ENCODE measurements around the gene PDK2.
A peak's percentile ranks its signal among the peaks of the same experiment; 100 is the strongest.

PDK2 gene

DNA sequence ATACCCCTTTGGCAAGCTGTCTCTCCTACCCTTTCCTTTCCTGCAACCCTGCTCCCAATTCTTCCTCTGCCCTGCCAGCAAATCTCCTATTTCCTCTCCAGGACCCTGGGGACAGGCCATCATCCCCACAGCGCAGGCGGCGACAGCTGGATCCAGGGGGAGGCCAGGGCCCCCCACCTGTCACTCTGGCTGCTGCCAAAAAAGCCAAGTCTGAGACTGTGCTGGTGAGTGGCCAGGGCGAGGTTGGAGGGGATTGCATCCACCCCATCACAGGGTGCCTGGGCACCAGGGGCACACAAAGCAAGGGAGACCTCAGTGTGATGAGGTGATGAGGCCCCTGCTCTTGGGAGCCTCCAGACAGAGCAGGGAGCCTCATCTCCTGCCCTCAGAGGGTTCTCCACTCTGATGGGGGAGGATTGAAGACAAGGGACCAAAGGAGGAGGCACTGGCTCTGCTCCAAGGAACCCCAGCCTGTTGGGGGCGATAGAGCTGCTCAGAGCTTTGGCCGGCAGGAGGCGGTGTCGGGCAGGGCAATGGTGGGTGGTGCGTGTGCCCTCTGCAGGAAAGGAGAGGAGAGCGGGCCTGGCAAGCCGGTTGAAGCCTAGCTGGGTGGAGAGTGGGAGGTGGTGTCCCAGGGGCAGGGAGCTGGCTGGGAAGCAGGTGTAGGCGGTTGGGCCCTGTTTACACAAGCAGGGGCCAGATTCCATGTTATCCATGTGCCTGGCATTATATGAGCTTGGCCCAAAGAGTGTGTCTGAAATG lies 15.6 kb upstream of the PDK2 start:
- no peak for DNase-seq (ENCODE audit: low read depth)

DNA sequence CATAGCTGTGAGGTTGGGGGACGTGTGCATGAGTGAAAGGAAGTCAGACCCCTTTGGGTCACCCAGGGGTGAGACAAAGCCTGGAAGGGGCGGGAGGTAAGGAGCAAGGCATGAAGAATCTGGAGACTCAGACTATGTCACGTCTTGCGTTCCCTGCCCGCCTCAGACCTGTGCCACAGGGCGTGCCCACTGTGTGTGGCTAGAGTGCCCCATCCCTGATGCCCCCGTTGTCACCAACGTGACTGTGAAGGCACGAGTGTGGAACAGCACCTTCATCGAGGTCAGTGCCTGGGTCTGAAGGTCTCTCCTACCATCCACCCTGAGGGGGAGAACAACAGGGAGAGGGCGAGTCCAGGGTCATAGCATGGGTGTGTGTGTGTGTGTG lies 15.1 kb upstream of the PDK2 start:
- DNase-seq (ENCODE audit: low read depth), result no peak

DNA sequence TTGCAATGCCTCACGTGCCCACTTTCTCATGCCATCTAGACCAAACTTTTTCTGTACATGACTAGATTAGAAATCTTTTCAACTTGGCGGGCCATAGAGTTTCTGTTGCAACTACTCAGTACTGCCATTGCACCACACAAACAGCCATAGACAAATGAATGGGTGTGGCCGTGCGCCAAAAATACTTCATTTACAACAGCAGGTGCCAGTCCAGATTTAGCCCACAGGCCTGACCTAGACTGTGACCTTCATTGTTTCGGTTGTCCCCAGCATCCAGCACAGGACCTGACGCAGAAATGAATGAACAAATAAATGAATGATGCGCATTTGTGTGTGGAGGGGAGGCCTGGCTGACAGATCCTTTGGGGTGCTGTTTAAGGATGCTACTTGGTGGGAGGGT lies 14.3 kb upstream of the PDK2 start:
- DNase-seq (ENCODE audit: low read depth), result no peak

DNA sequence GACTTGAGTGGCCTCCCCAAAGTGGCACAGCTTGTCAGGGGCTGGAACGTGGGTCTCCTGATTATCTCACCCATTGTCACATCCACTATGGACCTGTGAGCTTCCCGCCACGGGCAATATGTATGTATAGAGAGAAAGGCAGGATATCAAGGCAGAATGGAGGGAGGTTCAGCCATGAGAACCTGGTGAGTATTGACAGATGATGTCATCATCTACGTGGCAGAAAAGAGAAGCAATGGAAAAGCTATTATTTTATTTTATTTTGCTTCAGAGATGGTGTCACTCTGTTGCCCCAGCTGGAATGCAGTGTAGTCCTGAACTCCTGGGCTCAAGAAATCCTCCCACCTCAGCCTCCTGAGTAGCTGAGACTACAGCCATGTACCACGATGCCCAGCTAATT lies 13.4 kb upstream of the PDK2 start:
- no peak for DNase-seq (ENCODE audit: low read depth)

DNA sequence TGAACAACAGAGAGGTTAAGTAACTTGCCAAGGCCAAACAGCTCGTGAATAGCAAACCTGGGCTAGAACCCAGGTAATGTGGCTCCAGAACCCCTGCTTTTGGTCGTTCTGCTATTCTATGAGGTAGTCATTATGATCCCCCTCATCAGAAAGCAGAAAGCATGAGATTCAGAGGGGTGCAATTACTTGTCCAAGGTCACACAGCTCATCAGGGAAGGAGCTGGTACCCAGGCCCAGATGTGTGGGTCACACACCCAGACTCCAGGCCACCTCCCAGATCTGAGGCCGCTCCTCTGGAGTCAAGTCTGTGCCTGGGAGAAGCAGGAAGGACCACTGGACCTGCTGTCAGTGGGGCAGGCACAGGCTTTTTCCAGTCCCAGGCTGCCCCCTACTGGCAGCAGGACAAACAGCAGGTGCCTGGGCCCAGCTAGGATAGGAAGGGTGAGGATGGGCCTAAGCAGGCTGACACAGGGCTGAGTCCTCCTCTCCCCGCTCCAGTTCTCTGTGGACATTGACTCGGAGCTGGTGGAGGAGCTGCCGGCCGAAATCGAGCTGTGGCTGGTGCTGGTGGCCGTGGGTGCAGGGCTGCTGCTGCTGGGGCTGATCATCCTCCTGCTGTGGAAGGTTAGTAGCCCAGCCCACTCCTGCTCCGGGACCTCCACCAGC lies 7.8 kb upstream of the PDK2 start:
- peak; percentile 62 for DNase-seq (ENCODE audit: low read depth)

DNA sequence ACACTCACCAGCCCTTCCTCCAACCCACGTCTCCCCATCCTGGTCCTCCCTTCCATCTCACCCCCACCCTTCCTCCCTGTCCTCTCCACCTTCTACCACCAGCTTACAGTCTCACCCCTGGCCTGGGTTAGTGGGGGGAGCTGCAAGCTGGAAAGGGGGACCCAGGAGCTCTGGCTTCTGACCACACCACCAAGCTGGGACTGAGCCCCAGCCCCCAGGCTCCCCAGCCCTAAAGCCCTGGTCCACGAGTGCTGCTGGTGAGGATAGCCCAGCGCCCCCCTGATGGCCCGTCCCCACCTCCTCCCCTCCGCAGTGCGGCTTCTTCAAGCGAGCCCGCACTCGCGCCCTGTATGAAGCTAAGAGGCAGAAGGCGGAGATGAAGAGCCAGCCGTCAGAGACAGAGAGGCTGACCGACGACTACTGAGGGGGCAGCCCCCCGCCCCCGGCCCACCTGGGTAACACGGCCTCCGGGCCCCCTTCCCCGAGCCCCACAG lies 7.2 kb upstream of the PDK2 start:
- no peak for DNase-seq (ENCODE audit: low read depth)

DNA sequence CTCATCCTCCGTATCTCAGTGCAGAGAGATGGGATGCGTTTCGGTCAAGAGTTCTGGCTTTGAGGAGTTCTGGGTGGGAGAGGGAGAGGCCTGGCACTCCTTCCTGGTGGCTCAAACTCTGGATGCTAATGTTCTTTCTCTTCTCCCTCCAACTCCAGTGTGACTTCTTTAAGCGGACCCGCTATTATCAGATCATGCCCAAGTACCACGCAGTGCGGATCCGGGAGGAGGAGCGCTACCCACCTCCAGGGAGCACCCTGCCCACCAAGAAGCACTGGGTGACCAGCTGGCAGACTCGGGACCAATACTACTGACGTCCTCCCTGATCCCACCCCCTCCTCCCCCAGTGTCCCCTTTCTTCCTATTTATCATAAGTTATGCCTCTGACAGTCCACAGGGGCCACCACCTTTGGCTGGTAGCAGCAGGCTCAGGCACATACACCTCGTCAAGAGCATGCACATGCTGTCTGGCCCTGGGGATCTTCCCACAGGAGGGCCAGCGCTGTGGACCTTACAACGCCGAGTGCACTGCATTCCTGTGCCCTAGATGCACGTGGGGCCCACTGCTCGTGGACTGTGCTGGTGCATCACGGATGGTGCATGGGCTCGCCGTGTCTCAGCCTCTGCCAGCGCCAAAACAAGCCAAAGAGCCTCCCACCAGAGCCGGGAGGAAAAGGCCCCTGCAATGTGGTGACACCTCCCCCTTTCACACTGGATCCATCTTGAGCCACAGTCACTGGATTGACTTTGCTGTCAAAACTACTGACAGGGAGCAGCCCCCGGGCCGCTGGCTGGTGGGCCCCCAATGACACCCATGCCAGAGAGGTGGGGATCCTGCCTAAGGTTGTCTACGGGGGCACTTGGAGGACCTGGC lies 6.0 kb upstream of the PDK2 start:
- DNase-seq (ENCODE audit: low read depth), result no peak

DNA sequence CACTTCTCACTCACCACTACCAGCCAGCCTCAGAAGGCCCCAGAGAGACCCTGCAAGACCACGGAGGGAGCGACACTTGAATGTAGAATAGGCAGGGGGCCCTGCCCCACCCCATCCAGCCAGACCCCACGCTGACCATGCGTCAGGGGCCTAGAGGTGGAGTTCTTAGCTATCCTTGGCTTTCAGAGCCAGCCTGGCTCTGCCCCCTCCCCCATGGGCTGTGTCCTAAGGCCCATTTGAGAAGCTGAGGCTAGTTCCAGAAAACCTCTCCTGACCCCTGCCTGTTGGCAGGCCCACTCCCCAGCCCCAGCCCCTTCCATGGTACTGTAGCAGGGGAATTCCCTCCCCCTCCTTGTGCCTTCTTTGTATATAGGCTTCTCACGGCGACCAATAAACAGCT lies 5.1 kb upstream of the PDK2 start:
- DNase-seq (ENCODE audit: low read depth), result no peak

DNA sequence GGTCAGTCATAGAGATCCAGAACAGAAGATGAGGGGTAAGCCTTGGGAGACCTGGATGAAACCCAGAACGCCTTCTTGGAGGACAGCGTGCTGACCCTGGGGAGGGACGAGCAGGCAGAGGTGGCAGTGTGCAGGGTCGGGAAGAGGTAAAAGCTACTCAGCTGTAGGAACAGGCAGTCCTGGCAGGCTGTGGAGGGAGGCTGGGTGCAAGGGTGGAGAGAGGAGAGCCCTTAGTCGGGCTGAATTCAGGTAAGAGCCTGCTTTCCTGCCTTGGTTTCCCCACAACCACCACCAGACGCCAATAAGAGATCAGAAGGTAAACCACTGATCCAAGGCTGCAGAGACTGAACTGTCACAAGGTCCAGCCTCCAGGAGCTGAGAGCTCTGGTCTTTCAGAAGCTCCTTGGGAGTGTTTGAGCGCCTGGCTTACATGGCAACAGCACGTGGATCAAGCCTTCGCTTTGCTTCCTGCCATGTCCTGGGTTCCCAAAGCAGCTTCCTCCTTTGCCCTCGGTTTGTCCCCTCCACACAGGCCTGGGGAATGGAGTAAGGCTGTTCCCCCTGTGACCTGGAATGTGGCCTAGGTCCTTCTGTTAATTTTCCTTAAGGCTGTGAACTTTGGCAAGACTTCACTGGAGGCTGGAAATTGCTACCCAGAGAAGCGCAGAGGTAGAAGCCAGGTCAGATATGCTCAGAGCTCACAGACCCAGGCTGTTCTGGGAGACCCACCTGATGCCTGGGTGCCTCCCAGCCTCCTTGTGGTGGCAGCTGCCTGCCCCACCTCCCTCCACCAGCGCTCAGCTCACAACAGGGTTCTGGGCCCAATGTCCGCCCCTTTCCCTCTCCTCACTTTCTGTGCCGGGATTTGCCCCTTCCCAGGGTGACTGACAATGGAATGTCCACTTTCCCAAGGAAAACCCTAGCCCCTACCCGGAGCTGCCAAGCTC lies 3.9 kb upstream of the PDK2 start:
- no peak for DNase-seq (ENCODE audit: low read depth)

DNA sequence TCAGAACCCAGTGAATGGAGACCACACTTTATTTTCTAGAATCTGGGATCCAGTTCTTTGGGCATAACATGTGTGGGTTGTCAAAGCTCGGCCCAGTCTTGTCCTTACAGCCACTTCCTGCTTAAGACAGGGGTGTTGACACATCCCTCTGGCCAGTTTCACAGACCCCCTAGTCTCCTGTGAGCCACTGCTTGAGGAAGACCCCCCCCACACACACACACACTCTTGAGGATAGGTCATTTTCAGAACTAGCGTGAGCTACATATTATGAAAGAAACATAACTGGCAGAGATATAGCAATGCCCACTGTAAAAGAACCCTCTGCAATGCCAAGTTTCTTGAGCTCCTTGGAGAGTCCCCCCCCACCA lies 3.2 kb upstream of the PDK2 start:
- DNase-seq (ENCODE audit: low read depth), result no peak

DNA sequence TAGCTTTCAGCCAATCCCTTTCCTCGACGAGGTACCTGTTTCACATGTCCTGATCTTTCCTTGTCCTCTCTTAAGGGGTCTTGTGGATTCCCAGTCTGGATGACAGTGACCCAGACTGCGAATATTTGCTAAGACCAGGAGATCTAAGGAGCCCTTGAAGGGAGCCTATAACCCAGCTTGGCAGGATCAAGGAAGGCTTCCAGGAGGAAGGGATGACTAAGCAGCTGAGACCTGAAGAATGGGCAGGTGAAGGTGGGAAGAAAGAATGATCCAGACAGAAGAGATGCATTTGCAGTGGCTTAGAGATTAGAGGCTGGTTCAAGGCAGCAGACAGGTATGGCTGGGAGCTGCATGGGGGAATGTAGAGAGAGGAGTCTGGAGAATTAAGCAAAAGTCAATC lies 1.9 kb upstream of the PDK2 start:
- no peak for DNase-seq (ENCODE audit: low read depth)

DNA sequence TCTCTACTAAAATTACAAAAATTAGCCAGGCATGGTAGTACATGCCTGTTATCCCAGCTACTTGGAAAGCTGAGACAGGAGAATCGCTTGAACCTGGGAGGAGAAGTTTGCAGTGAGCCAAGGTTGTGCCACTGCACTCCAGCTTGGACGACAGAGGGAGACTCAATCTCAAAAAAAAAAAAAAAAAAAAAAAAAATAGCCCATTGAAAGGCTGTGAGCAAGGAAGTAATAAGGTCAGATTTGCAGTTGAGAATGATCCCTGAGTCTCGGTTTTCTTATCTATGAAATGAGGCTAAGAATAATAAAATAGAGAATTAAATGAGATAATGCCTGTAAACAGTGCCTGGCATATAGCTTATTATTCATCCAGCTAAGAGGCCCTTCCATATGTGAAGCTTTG lies 1.3 kb upstream of the PDK2 start:
- no peak for DNase-seq (ENCODE audit: low read depth)

DNA sequence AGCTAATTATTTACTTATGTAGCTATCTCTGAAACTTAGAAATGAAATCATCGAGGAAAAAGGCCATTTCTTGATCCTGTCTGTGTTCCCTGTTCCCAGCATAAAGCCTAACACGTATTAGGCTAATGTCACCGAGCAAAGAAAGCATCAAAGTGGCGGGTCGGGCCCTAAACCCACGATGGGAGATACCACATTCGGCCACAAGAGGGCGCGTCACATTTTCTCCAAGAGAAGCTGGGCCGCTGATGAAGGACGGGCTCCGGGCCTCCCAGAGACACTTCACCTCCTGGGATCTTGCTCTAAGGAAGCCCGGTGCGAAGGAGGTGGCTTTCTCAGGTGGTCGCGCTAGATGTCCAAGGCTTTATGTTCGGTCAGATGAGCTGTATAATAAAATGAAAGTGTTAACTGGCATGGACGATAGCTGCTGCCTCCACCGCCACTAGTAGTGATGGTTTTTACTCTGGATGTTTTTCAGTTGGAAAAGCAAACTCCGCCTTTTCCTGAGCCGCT lies 853 bp upstream of the PDK2 start:
- peak; percentile 90 for DNase-seq (ENCODE audit: low read depth)

DNA sequence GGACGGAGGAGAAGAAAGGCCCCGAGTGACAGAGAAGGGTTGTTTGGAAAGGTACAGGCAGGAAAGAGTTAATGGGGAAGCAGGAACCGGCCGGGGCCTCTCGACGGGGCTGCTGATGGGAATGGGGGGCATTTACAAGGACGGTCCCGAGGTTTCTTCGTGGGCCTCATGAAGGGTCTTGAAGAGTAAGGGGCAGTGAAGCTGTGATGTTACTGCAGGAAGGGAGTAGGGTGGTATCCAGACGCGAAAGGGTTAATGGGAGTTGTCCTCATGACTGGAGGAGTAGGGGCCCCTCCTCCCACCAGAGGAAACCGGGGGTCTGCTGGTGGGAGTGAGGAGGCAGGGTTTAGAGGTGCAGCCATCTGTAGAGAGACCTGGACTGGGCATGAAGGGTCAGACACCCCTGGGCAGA lies 481 bp downstream of the PDK2 start:
- DNase-seq (ENCODE audit: low read depth), result no peak

DNA sequence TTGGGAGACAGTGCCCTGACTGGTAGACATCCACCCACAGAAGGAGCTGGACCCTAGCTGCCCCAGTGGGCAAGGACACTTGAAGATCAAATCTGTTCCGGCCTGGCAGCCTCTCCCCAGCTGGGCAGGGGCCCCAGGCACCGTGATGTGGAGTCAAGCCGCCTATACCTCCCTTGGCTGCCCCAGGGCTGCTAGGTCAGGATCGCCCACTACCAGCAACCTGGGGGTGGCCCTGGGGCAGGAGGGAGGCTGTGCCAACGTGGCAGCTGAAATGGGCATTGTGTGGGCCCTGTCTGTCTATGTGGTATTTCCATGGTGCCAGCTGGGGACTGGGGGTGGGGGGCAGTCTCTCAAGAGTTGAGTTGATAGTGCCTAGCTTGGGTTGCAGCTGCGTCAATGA lies 941 bp downstream of the PDK2 start:
- no peak for DNase-seq (ENCODE audit: low read depth)

DNA sequence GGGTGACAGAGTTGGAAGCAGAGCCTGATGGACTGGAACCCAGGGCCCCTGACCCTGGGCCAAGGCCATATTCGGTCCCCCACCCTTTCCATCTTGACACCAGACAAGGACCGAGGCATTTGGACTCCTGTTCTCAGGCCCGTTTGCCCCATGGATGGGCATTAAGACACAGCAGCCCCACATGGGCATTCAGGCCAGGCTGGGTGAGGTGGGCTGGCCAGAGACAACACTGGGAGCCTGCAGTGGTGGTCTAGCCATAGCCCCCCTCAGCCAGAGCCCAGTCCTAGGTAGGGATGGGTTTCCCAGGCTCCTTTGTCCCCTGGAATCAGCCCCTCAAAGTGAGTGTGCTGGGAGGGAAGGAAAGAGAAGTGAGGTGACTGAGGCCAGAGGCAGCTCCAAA lies 1.6 kb downstream of the PDK2 start:
- no peak for DNase-seq (ENCODE audit: low read depth)

DNA sequence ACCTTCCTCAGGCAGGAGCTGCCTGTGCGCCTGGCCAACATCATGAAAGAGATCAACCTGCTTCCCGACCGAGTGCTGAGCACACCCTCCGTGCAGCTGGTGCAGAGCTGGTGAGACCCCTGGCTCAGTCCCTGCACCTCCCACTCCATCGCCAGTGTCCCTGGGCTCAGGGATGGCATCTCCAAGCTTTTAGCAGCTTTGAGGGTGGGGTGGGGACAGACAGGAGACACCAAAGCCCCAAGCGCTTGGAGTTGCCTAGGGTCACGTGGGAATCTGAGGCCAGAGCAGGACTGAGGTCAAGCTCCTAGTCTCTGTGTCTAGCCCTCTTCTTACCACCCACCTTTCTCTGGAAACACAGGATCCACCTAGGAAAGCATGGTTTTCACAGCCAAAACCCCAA lies 2.3 kb downstream of the PDK2 start:
- no peak for DNase-seq (ENCODE audit: low read depth)

DNA sequence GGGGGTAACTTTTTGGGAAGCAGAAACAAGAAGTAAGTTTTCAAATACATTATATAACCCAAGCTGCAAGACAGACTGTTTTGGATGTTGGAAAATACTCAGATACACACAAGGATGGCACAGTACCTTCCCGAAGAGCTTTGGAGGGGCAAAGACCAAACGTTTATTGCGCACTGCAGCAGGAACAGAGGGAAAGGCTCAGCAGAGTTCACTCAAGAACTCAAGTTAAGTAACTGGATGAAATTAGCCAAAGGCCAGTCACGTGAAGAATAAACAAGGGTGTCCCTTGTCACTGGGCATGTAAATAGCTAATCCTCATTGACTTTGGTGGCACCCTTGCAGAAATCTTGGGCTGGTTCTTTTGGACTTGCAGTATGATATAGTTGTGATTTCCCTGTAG lies 2.8 kb downstream of the PDK2 start:
- no peak for DNase-seq (ENCODE audit: low read depth)

DNA sequence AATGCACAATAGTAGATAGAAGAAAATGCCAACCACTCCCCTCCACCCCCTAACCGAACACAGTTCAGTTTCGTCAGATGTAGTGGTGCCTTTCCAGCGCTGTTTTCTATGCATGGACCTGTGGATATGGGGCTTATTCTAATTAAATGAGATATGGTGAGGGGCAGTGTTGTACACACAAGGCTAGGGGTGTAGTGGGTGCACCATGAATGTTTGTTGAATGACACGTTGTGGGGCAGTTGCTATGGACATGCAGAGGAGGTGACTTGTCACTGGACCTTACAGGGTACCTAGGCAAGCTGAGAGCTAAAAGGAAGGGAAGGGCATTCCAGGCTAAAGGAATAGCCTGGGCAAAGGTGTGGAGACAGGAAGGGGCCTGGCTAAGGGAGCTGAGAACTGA lies 3.4 kb downstream of the PDK2 start:
- no peak for DNase-seq (ENCODE audit: low read depth)

DNA sequence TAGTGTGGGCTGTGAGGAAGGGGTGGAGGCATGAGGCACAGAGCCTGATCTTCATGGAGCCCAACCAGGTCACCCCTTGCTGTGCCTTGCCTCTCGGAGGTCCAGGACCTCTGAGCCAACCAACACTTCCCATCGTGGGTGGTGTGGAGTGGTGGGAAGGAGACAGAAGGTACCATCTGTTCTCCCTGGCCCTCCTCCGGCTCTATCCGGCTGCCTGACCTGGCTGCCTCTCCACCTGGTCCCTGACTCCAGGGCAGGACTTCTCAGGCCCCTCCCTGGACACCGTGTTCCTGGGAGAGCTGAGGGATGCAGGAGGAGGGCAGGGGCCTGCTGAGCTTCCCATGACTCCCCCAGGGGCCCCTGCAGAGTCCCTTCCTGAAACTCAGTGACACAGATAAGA lies 3.9 kb downstream of the PDK2 start:
- DNase-seq (ENCODE audit: low read depth), result no peak

DNA sequence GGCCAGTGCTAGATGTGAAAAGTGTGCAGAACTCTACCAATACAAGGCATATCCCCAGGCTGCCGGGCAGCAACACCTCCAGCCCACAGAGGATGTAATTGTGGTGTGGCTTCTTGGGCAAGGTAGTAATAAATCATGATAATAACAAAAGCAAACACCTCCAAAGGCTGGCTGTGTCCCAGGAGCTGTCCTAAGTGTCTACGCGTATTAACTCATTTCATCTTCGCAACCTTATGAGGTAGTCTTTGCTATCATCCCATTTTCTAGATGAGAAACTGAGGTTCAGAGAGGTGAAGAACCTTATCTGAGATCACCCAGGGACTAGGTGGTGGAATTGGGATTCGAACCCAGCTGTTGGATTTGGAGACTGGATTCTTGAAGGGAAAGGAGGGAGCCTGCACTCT lies 5.3 kb downstream of the PDK2 start:
- DNase-seq (ENCODE audit: low read depth), result no peak

DNA sequence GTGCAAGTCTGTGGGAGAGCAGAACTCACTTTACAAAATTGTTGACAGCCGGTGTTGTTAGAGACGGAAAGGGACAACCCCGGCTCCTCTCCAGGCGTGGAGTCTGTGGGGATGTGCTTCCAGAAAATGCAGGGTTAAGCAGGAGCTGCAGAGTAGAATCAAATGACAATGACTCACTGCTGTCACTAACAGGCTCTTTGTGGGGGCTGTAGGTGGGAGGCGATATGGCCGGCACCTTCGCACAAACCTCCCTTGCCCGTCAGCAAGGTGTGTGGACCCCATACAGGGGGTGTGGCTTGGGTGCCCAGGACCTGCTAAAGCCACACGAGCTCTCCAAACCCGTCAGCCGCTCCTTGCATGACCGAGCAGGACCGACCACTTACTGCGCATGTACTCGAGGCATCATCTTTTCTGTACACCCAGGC lies 5.8 kb downstream of the PDK2 start:
- DNase-seq (ENCODE audit: low read depth), result no peak
